Mesothelial cell of epicardium (in vitro differentiated cells): ENCODE results near the gene LZTS2. TPM values are rescaled to one million over a fixed set of nuclear protein-coding genes. Genes with fewer than 3 reads are reported as not detected.

ENCODE experiments used
- DNase-seq, 2 experiments: peaks; one replicate each; pipeline ENCODE4 v3.0.0; 2021; ENCODE audit warnings: low spot score in 2 of 2; ENCODE audit not compliant: unreplicated experiment in 2 of 2
- H3K27ac Mint-ChIP-seq: 2 replicates; pipeline ENCODE4 v1.8.0; 2021; ENCODE audit warnings: mixed read lengths
- H3K27me3 Mint-ChIP-seq: 2 replicates; pipeline ENCODE4 v1.8.0; 2021; ENCODE audit warnings: low read depth, mixed read lengths
- H3K36me3 Mint-ChIP-seq: 2 replicates; pipeline ENCODE4 v1.8.0; 2021; ENCODE audit warnings: mixed read lengths
- H3K4me1 Mint-ChIP-seq: 2 replicates; pipeline ENCODE4 v1.8.0; 2021; ENCODE audit warnings: mixed read lengths
- H3K4me3 Mint-ChIP-seq: 2 replicates; pipeline ENCODE4 v1.8.0; 2021; ENCODE audit warnings: mild to moderate bottlenecking, moderate library complexity, mixed read lengths
- H3K9me3 Mint-ChIP-seq: 2 replicates; pipeline ENCODE4 v1.8.0; 2021; ENCODE audit warnings: mixed read lengths
- CTCF ChIP-seq: fragments of 200-600 bp; sonication (generic); IDR thresholded peaks from one replicate; pipeline ENCODE4 v1.5.0; 2021; ENCODE audit warnings: antibody characterized with exemption; ENCODE audit not compliant: unreplicated experiment
- microRNA-seq: library from miRNA; unstranded; fragments of <30 nt; microRNA quantifications from one replicate; pipeline ENCODE4 v1.2.0, GENCODE V29; 2021; ENCODE audit warnings: inconsistent platforms, mixed read lengths
- total RNA-seq: library from RNA; stranded (reverse); gene quantifications from 3 replicates; pipeline ENCODE4 v1.2.1, GENCODE V29; 2021

The LZTS2 gene
- total RNA-seq, 1 donor from 2014 or later: 107 TPM

- Mint-ChIP-seq H3K27ac (no peak overlapping the region), H3K27me3 (peaks cover 35% of the 10 kb centered on the region), H3K9me3 (no peaks in the 10 kb centered on the region), H3K4me1 (peaks cover 11% of the 10 kb centered on the region), H3K4me3 (no peak overlapping the region), H3K36me3 (no peaks in the 10 kb centered on the region)
- TF ChIP-seq CTCF: no peak
- no peak for DNase-seq
These were observed 53.9 kb downstream of the LZTS2 start for GRCh38 chr10:101053516-101053915.

GRCh38 chr10:101054351-101054750 is 54.7 kb downstream of the LZTS2 start:
- no peaks in the 10 kb centered on the region for H3K36me3 Mint-ChIP-seq
- DNase-seq: no peak
- peaks cover 8% of the 10 kb centered on the region for H3K4me1 Mint-ChIP-seq
- H3K27ac Mint-ChIP-seq: no peak overlapping the region
- TF ChIP-seq CTCF: no peak
- peaks cover 26% of the 10 kb centered on the region for H3K27me3 Mint-ChIP-seq
- no peaks in the 10 kb centered on the region for H3K9me3 Mint-ChIP-seq
- H3K4me3 Mint-ChIP-seq: no peak overlapping the region

- no peak for TF ChIP-seq CTCF
- H3K27ac Mint-ChIP-seq: no peak overlapping the region
- no peak overlapping the region for H3K4me3 Mint-ChIP-seq
- no peaks in the 10 kb centered on the region for H3K36me3 Mint-ChIP-seq
- H3K27me3 Mint-ChIP-seq: peaks cover 21% of the 10 kb centered on the region
- no peak for DNase-seq
- peaks cover 14% of the 10 kb centered on the region for H3K4me1 Mint-ChIP-seq
- H3K9me3 Mint-ChIP-seq: no peaks in the 10 kb centered on the region
These were observed 55.3 kb downstream of the LZTS2 start for GRCh38 chr10:101054876-101055275.

GRCh38 chr10:101055411-101055810 is 55.8 kb downstream of the LZTS2 start:
- Mint-ChIP-seq H3K9me3 (no peaks in the 10 kb centered on the region), H3K27ac (no peak overlapping the region), H3K27me3 (peaks cover 16% of the 10 kb centered on the region), H3K4me3 (no peak overlapping the region), H3K4me1 (peaks cover 15% of the 10 kb centered on the region), H3K36me3 (no peaks in the 10 kb centered on the region)
- TF ChIP-seq CTCF: no peak
- no peak for DNase-seq

GRCh38 chr10:101056365-101057151 is 57.0 kb downstream of the LZTS2 start:
- Mint-ChIP-seq H3K9me3 (no peaks in the 10 kb centered on the region), H3K27ac (no peak overlapping the region), H3K36me3 (no peaks in the 10 kb centered on the region), H3K27me3 (peaks cover 5% of the 10 kb centered on the region), H3K4me1 (peaks cover 10% of the 10 kb centered on the region), H3K4me3 (no peak overlapping the region)
- no peak for DNase-seq
- no peak for TF ChIP-seq CTCF

Small RNA genes within 50 kb of the gene (microRNA-seq; reads per million reads assigned to microRNA genes)
- gene MIR608: not detected

Other genes starting within 250 kb of the LZTS2 start
- 32.6 to 36.1 TPM (median 35.5 TPM) in 3 replicates for gene SLF2, start 86.8 kb upstream of the LZTS2 start, total RNA-seq
- gene SEMA4G, start 30.3 kb upstream of the LZTS2 start, total RNA-seq: 20.0 to 22.8 TPM (median 22.2 TPM) in 3 replicates
- 66.7 to 70.2 TPM (median 69.4 TPM) in 3 replicates for gene MRPL43, start 12.3 kb upstream of the LZTS2 start, total RNA-seq
- gene TWNK, start 12.3 kb upstream of the LZTS2 start, total RNA-seq: 11.7 to 13.9 TPM (median 12.4 TPM) in 3 replicates
- gene PDZD7, start 31.3 kb downstream of the LZTS2 start, total RNA-seq: 1.2 to 1.8 TPM (median 1.8 TPM) in 3 replicates
- gene SFXN3, start 31.4 kb downstream of the LZTS2 start, total RNA-seq: 14.8 to 17.4 TPM (median 17.1 TPM) in 3 replicates
- 15.9 to 17.5 TPM (median 16.8 TPM) in 3 replicates for gene KAZALD1, start 62.2 kb downstream of the LZTS2 start, total RNA-seq
- not detected in 3 replicates for gene TLX1, start 131.5 kb downstream of the LZTS2 start, total RNA-seq
- not detected in 3 replicates for gene LBX1, start 229.7 kb downstream of the LZTS2 start, total RNA-seq